ENCODE data around the gene MAPRE2. TPM values are rescaled to one million over a fixed set of nuclear protein-coding genes. Genes with fewer than 3 reads are reported as not detected.

The MAPRE2 gene
- total RNA-seq, 1 experiment from 2014 or later, result 9.1 TPM

DNA sequence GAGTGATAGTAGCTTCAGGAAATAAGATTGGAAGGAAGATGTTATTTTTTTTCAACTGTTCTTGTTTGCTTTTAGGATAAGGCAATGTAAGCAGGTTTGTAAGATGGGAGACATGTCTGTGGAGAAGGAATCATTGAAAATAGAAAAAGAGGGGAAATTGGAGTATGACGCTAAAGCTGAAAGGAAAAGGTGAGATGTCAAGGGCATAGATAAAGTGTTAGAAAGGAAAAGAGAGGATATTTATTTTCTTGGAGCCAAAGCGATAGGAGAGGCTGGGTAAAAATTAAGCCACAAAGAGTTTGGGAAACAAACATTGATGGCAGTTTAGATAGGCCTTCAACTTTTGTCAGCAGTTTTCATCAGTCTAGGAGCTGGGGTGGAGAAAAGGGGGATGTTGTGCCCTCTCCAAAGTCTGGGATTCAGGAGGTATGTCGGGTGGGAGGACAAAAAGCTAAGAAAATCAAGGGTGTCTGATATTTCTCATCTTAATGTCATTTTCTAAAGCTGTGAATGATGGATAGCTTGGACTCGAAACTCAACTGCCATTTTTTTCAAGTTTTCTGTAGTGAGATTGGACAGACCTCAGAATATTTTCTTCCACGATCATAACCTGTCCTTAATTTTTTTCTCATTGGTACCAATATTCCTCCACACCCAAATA, 63.3 kb downstream of the MAPRE2 start:
- Histone ChIP-seq H3K27me3 (ENCODE audit: insufficient read depth, low read depth) (no peaks in the 10 kb centered on the region), H4K20me1 (ENCODE audit: insufficient read depth) (no peaks in the 10 kb centered on the region), H3F3A (ENCODE audit: insufficient read depth, low read depth) (no peaks in the 10 kb centered on the region), H3K9me3 (ENCODE audit: insufficient read depth, low read depth) (no peaks in the 10 kb centered on the region), H2AFZ (no peak overlapping the region), H3K4me2 (no peak overlapping the region), H3K4me1 (replicated peaks; ENCODE audit: insufficient read depth) (no peaks in the 10 kb centered on the region), H3K36me3 (ENCODE audit: low read depth) (no peaks in the 10 kb centered on the region), H3K4me3 (no peak overlapping the region), H3K27ac (no peak overlapping the region), H3K79me2 (ENCODE audit: low read depth) (no peaks in the 10 kb centered on the region), H3K9me2 (ENCODE audit: insufficient read depth) (no peaks in the 10 kb centered on the region)
- no TSS peak for BruUV-seq (replicated peaks)
- DNase-seq, result no peak
- POLR2A ChIA-PET (ENCODE audit: unreplicated experiment), result no interaction called here
- TF ChIP-seq, protein P1, sequence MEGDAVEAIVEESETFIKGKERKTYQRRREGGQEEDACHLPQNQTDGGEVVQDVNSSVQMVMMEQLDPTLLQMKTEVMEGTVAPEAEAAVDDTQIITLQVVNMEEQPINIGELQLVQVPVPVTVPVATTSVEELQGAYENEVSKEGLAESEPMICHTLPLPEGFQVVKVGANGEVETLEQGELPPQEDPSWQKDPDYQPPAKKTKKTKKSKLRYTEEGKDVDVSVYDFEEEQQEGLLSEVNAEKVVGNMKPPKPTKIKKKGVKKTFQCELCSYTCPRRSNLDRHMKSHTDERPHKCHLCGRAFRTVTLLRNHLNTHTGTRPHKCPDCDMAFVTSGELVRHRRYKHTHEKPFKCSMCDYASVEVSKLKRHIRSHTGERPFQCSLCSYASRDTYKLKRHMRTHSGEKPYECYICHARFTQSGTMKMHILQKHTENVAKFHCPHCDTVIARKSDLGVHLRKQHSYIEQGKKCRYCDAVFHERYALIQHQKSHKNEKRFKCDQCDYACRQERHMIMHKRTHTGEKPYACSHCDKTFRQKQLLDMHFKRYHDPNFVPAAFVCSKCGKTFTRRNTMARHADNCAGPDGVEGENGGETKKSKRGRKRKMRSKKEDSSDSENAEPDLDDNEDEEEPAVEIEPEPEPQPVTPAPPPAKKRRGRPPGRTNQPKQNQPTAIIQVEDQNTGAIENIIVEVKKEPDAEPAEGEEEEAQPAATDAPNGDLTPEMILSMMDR (conservative IDR thresholded peaks at IDR 0.05), result no peak
- TF ChIP-seq EZH2 (IDR thresholded peaks at IDR 0.05; ENCODE audit: low read depth), result no peak
- intact Hi-C loops (cut with micrococcal nuclease; ENCODE audit: unreplicated experiment), result no loop called here
- CTCF ChIA-PET, result no interaction called here

DNA sequence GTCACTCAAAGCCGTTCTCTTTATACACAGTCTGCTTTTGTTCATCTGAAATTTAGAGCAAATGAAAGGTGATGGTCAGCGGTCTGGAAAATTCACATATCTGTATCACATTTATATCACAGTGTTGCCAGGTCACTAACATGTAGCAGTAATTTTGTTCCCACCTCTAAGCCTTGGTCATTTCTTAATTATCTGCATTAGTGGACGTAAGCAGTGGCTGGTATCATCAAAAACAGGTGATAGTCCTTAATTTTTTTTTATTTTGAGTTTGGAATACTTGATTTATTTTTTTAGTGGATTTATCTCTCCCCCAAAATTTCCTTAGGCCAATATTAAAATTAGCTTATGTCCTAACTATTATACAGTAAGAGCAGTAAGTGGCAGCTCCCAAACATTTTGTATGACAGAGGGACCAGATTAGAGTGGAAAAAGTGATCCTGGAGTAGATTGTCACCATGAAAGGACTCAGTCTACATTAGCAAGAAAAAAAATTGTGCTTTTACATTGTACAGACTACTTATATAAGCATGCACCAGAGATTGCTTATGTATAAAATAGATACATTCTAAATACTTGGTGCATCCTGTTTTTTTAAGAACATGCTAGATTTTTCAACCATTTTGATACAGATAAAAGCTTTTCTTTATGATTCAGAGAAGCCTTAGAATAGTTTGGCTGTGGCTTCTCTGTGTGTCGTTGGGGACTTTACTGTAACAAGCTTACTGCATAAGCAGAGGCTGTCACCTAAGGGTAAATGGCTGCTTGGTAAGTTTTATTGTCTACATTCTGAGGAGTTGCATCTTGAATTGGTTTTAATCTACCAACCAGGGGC, 65.0 kb downstream of the MAPRE2 start:
- Histone ChIP-seq H4K20me1 (ENCODE audit: insufficient read depth) (no peaks in the 10 kb centered on the region), H3K27me3 (ENCODE audit: insufficient read depth, low read depth) (no peaks in the 10 kb centered on the region), H3K4me3 (no peak overlapping the region), H3K4me1 (replicated peaks; ENCODE audit: insufficient read depth) (no peaks in the 10 kb centered on the region), H3F3A (ENCODE audit: insufficient read depth, low read depth) (no peaks in the 10 kb centered on the region), H3K27ac (no peak overlapping the region), H3K36me3 (ENCODE audit: low read depth) (no peaks in the 10 kb centered on the region), H3K9me2 (ENCODE audit: insufficient read depth) (no peaks in the 10 kb centered on the region), H3K4me2 (no peak overlapping the region), H3K79me2 (ENCODE audit: low read depth) (no peaks in the 10 kb centered on the region), H3K9me3 (ENCODE audit: insufficient read depth, low read depth) (no peaks in the 10 kb centered on the region), H2AFZ (no peak overlapping the region)
- no peak for DNase-seq
- BruUV-seq (replicated peaks), result no TSS peak
- TF ChIP-seq, protein P1 (conservative IDR thresholded peaks at IDR 0.05), result no peak
- TF ChIP-seq EZH2 (IDR thresholded peaks at IDR 0.05; ENCODE audit: low read depth), result no peak
- intact Hi-C loops (cut with micrococcal nuclease; ENCODE audit: unreplicated experiment), result no loop called here
- ChIA-PET CTCF (no interaction called here), POLR2A (ENCODE audit: unreplicated experiment) (no interaction called here)

DNA sequence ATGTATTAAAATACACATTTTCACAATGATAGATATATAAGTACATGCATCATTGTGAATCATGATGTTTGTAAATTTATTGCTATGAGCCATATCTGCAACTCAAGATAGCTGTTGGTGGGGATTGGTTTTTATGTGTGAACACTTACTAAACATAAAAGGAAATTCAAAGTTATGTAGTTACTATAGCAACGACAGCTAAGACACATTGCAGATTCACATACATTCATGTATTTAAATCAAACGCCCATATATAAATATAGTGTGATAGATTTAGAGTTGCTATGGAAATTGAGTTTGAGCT, 65.6 kb downstream of the MAPRE2 start:
- H3K79me2 ChIP-seq (ENCODE audit: low read depth), result no peaks in the 10 kb centered on the region
- no peak for DNase-seq
- H2AFZ ChIP-seq, result no peak overlapping the region
- no peaks in the 10 kb centered on the region for H3K36me3 ChIP-seq (ENCODE audit: low read depth)
- intact Hi-C loops (cut with micrococcal nuclease; ENCODE audit: unreplicated experiment), result no loop called here
- no TSS peak for BruUV-seq (replicated peaks)
- no peak overlapping the region for H3K27ac ChIP-seq
- no peak overlapping the region for H3K4me2 ChIP-seq
- no peaks in the 10 kb centered on the region for H3K9me2 ChIP-seq (ENCODE audit: insufficient read depth)
- H3F3A ChIP-seq (ENCODE audit: insufficient read depth, low read depth), result no peaks in the 10 kb centered on the region
- H3K27me3 ChIP-seq (ENCODE audit: insufficient read depth, low read depth), result no peaks in the 10 kb centered on the region
- no peaks in the 10 kb centered on the region for H3K4me1 ChIP-seq (replicated peaks; ENCODE audit: insufficient read depth)
- ChIA-PET POLR2A (ENCODE audit: unreplicated experiment) (no interaction called here), CTCF (no interaction called here)
- H3K4me3 ChIP-seq, result no peak overlapping the region
- TF ChIP-seq EZH2 (IDR thresholded peaks at IDR 0.05; ENCODE audit: low read depth), result no peak
- TF ChIP-seq, protein P1 (conservative IDR thresholded peaks at IDR 0.05), result no peak
- no peaks in the 10 kb centered on the region for H4K20me1 ChIP-seq (ENCODE audit: insufficient read depth)
- H3K9me3 ChIP-seq (ENCODE audit: insufficient read depth, low read depth), result no peaks in the 10 kb centered on the region

Data from PC-9 (cell line).